ENCODE data around the gene ARPC4. TPM values are rescaled to one million over a fixed set of nuclear protein-coding genes. Genes with fewer than 3 reads are reported as not detected.
"Not testable (repeated sequence)": the region's sequence is repeated elsewhere in the genome, so short reads cannot be mapped to it uniquely, and the experiment has no call there.

ARPC4 gene
- total RNA-seq, 1 donor from 2014 or later = 179 TPM

DNA sequence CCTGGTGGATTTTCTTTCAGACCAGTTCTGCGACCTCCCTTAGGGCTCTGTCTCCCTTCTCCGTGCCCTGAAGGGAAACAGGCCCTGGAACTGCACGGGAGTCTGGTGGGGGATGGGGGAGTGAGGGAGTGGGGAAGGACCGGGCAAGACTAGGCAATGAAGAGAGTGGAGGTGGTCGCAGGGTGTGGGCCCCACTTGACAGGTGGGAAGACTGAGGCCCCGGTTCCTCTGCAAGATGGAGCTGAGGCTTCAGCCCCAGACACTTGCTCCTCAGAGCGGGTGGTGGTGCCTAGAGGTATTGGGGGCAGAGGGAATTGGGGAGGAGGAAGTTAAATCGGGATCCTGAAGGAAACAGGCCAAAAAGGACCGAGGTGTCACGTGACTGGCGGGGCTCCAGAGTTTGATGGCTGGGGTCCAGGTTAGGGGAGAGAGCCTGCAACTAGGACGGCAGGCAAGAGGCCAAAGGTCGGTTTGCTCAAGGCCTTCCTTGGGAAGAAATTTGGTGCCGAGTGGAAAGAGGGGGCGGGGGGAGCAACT is 22.5 kb upstream of the ARPC4 start:
- peak overlapping the region; percentile 65 for H3K27ac Mint-ChIP-seq (ENCODE audit: unreplicated experiment)

DNA sequence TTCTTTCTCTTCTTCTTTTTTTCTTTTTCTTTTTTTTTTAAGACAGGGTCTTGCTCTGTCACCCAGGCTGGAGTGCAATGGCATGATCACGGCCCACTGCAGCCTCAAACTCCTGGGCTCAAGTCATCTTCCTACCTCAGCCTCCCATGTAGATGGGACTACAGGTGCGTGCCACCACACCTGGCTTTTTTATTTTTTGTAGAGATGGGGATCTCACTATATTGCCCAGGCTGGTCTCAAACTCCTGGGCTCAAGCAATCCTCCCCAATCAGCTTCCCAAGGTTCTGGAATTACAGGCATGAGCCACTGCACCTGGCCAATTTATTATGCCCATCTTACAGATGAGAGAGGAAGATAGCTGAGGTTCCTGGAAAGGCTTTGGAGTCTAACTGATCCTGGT is 21.9 kb upstream of the ARPC4 start:
- not testable (repeated sequence) for H3K36me3 Mint-ChIP-seq (ENCODE audit: low read depth); DNase-seq (ENCODE audit: low spot score); H3K27me3 Mint-ChIP-seq (ENCODE audit: low read depth); H3K9me3 Mint-ChIP-seq (ENCODE audit: low read depth)
- H3K4me1 Mint-ChIP-seq (ENCODE audit: low read depth) = peaks cover 39% of the 10 kb centered on the region
- peak overlapping the region; percentile 68 for H3K27ac Mint-ChIP-seq (ENCODE audit: unreplicated experiment)
- peak overlapping the region; percentile 82 for H3K4me3 Mint-ChIP-seq (ENCODE audit: unreplicated experiment)

More for the DNA sequence above, 22.5 kb upstream of the ARPC4 start:
- peaks cover 2% of the 10 kb centered on the region for H3K36me3 Mint-ChIP-seq (ENCODE audit: low read depth)
- TF ChIP-seq, protein P1, sequence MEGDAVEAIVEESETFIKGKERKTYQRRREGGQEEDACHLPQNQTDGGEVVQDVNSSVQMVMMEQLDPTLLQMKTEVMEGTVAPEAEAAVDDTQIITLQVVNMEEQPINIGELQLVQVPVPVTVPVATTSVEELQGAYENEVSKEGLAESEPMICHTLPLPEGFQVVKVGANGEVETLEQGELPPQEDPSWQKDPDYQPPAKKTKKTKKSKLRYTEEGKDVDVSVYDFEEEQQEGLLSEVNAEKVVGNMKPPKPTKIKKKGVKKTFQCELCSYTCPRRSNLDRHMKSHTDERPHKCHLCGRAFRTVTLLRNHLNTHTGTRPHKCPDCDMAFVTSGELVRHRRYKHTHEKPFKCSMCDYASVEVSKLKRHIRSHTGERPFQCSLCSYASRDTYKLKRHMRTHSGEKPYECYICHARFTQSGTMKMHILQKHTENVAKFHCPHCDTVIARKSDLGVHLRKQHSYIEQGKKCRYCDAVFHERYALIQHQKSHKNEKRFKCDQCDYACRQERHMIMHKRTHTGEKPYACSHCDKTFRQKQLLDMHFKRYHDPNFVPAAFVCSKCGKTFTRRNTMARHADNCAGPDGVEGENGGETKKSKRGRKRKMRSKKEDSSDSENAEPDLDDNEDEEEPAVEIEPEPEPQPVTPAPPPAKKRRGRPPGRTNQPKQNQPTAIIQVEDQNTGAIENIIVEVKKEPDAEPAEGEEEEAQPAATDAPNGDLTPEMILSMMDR (IDR thresholded peaks at IDR 0.05) = no peak
- H3K9me3 Mint-ChIP-seq (ENCODE audit: low read depth) = no peaks in the 10 kb centered on the region
- no peak for DNase-seq (ENCODE audit: low spot score)
- H3K27me3 Mint-ChIP-seq (ENCODE audit: low read depth) = no peaks in the 10 kb centered on the region
- H3K4me3 Mint-ChIP-seq (ENCODE audit: unreplicated experiment) = peak overlapping the region; percentile 82
- H3K4me1 Mint-ChIP-seq (ENCODE audit: low read depth) = peaks cover 39% of the 10 kb centered on the region

DNA sequence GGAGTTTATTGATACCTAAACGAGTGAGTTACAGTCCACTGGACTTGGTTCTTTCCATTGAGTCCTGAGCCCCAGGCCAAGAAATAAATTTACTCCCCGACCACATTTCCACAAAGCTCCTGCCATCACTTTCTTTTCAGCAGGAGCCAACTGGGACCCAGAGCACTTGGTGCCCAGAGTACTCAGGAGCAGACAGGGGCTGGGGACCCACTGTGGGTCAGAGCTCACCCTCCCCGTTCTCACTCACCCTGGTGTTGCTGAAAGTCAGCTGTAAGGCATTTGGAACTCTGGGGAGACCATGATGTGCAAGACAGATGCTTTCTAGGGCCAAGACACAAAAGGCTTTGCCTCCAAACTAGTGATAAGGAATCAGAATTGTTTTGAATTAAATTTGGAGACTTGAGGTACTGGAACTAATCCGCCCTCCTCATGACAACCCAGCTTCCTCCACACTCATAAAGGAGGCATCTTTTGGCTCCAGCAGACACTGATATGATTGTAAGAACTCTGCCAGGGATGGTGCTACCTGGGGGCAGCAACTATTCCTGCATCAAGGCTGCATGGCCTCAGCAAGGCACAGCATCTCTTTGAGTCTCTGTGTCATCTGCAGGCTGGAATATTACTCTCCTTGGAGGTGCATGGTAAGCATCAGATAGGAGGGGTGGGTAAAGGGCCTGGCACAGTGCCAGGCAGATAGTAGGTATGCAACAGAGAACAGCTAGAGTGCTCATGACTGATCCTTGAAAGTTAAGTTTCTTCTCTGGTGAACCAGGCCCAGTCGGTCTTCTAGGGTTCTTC is 15.8 kb upstream of the ARPC4 start:
- H3K27me3 Mint-ChIP-seq (ENCODE audit: low read depth) = no peaks in the 10 kb centered on the region
- no peak for DNase-seq (ENCODE audit: low spot score)
- TF ChIP-seq, protein P1 (IDR thresholded peaks at IDR 0.05) = no peak
- no peaks in the 10 kb centered on the region for H3K9me3 Mint-ChIP-seq (ENCODE audit: low read depth)
- H3K36me3 Mint-ChIP-seq (ENCODE audit: low read depth) = peaks cover 7% of the 10 kb centered on the region
- H3K4me1 Mint-ChIP-seq (ENCODE audit: low read depth) = peaks cover 11% of the 10 kb centered on the region
- H3K4me3 Mint-ChIP-seq (ENCODE audit: unreplicated experiment) = no peak overlapping the region
- H3K27ac Mint-ChIP-seq (ENCODE audit: unreplicated experiment) = no peak overlapping the region

DNA sequence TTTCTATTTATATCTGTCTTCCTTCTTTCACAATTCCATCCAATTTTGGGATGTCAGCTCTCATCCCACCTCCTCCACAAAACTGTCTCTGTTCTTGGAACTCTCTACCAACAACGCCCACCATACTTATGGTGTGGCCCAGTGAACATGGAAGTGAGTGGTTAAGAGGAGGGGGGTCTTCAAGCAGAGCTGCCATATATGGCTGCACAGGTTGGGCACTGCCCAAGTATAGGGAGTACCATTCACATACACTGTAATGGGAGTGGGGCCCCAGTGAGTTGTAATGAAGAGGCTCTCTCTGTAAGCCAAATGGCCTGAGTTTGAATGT is 15.2 kb upstream of the ARPC4 start:
- peaks cover 10% of the 10 kb centered on the region for H3K36me3 Mint-ChIP-seq (ENCODE audit: low read depth)
- TF ChIP-seq, protein P1 (IDR thresholded peaks at IDR 0.05) = no peak
- H3K27ac Mint-ChIP-seq (ENCODE audit: unreplicated experiment) = peak overlapping the region; percentile 7
- peaks cover 11% of the 10 kb centered on the region for H3K4me1 Mint-ChIP-seq (ENCODE audit: low read depth)
- no peak overlapping the region for H3K4me3 Mint-ChIP-seq (ENCODE audit: unreplicated experiment)
- H3K9me3 Mint-ChIP-seq (ENCODE audit: low read depth) = no peaks in the 10 kb centered on the region
- no peaks in the 10 kb centered on the region for H3K27me3 Mint-ChIP-seq (ENCODE audit: low read depth)
- no peak for DNase-seq (ENCODE audit: low spot score)

DNA sequence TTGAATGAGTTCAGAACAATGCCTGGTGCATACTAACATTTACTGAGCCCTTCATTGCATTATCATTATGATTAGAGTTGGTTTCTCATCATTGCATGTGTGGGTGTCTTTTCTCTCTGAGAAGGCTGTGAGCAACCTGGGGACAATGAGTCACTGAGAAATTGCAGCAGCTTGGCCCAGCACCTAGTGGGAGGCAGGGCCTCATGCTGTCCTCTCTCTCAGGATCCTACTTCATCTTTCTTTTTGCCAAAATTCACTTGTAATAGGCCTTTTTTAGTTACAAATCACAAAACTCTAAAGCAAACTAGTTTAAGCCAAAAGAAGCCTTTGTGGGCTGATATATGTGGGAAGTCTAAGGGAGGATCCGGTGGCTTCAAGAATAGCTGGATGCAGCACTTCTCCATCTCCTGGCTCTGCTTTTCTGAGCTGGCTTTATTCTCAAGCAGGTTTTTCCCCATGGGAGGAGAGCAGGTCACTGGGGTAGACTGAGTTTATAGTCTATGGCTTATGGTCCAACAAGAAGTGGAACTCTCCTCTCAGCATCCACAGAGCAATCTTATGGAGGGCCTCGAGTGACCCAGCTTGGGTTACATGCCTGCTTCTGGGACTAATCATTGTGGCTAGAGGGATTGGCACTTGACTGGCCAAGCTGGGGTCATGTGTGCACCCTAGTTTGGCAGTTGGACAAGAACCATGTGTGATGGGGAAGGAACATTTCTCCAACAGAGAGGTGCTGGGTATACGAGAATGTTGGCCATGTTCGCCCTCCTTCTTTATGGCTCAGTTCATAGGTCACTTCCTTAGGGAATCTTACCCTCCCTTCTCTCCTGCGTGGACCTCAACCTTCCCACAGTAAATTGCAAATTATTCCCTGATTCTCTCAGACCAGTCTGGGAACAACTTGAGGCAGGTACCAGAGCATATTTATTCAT is 14.5 kb upstream of the ARPC4 start:
- Mint-ChIP-seq H3K4me1 (ENCODE audit: low read depth) (peaks cover 11% of the 10 kb centered on the region), H3K9me3 (ENCODE audit: low read depth) (no peaks in the 10 kb centered on the region), H3K27me3 (ENCODE audit: low read depth) (no peaks in the 10 kb centered on the region), H3K27ac (ENCODE audit: unreplicated experiment) (peak overlapping the region; percentile 78), H3K36me3 (ENCODE audit: low read depth) (peaks cover 13% of the 10 kb centered on the region), H3K4me3 (ENCODE audit: unreplicated experiment) (no peak overlapping the region)
- TF ChIP-seq, protein P1 (IDR thresholded peaks at IDR 0.05) = no peak
- no peak for DNase-seq (ENCODE audit: low spot score)

All from chondrocyte (in vitro differentiated cells).